Psoas muscle (tissue), 8 donors: ENCODE results near the gene CSTB. TPM values are rescaled to one million over a fixed set of nuclear protein-coding genes. Genes with fewer than 3 reads are reported as not detected.

Experiments used
- ATAC-seq, 4 donors: fragments of 200-7000 bp; cut with Tn5 transposase; one replicate each; pipeline ENCODE4 v1.9.1; 2020; ENCODE audit warnings: moderate library complexity in 3 of 4, mild to moderate bottlenecking in 2 of 4
- DNase-seq, 2 donors: peaks; one replicate each; pipeline ENCODE4 v3.0.0-alpha.2; 2020
- H3K27ac ChIP-seq: fragments of 200-600 bp; one replicate; pipeline ENCODE4 v1.8.0; 2022
- H3K27me3 ChIP-seq, 3 donors: fragments of 200-600 bp in 1 of 3; one replicate each; pipeline versions ENCODE4 v1.6.1 to v1.8.0; 2013 to 2022; ENCODE audit warnings: low read length in 2 of 3, mild to moderate bottlenecking in 2 of 3, moderate library complexity in 1 of 3; ENCODE audit not compliant: insufficient read depth in 3 of 3
- H3K36me3 ChIP-seq, 2 donors: fragments of 200-600 bp in 1 of 2; one replicate each; pipeline versions ENCODE4 v1.6.1 to v1.8.0; 2013 to 2022; ENCODE audit warnings: low read depth in 1 of 2, mild to moderate bottlenecking in 1 of 2, moderate library complexity in 1 of 2; ENCODE audit not compliant: insufficient read depth in 1 of 2
- H3K4me1 ChIP-seq: fragments of 200-600 bp; one replicate; pipeline ENCODE4 v1.8.0; 2022
- H3K4me3 ChIP-seq: fragments of 200-600 bp; one replicate; pipeline ENCODE4 v1.8.0; 2022; ENCODE audit warnings: mild to moderate bottlenecking
- H3K9me3 ChIP-seq: fragments of 200-600 bp; one replicate; pipeline ENCODE4 v1.8.0; 2022
- CTCF ChIP-seq: fragments of 200-600 bp; IDR thresholded peaks from one replicate; pipeline ENCODE4 v1.8.0; 2022; ENCODE audit warnings: antibody characterized with exemption
- WGBS, 3 donors: extraction: QIAGEN DNeasy Blood & Tissue Kit; methylation state at CpG; one replicate each; pipeline versions ENCODE4 v1.1.6 to v1.1.7; 2013; 5-methylcytosine and 5-hydroxymethylcytosine counted together
- intact Hi-C, 2 donors: fragments of 100-400 bp; cut with DNase I; formaldehyde crosslinking; loops; one replicate each; pipeline versions ENCODE4 v1.11.0 to v1.14.2; 2022
- polyA plus RNA-seq, 3 donors: library from polyadenylated mRNA; stranded (reverse); fragments of 200-250 nt; gene quantifications; one replicate each; pipeline ENCODE4 v1.2.3, GENCODE V29; 2013
- total RNA-seq, 4 donors: library from RNA; stranded (reverse); fragmentation: NEBNext Ultra II Directional in 2 of 4; extraction: Animal tissue kit (Norgen Biotek cat#: 25700) in 2 of 4; gene quantifications; one replicate each; pipeline versions ENCODE4 v1.2.1 to v1.2.4, GENCODE V29; 2021 to 2023
- donor health status: healthy with polysubstance abuse.
- donor health status: DM: no; HTN: no; CAD: no; lungs with moderate emphysema.
- donor health status: Bipolar disorder and iron deficiency.
- donor health status: healthy.
- donor health status: DM: yes; HTN: yes; CAD: no.
- donor health status: DM: no; HTN: no; CAD: no.
- donor health status: DM: no; HTN: no; CAD: no.
- donor health status: DM: yes; HTN: yes; CAD: no.

CSTB gene
- total and polyA plus RNA-seq, 7 donors, result 16.0 to 35.2 (median 21.3) TPM

GRCh38 chr21:43794311-43794710 is 18.2 kb upstream of the CSTB start:
- H3K4me1 ChIP-seq, result peaks cover 11% of the 10 kb centered on the region
- DNase-seq (no peak), ATAC-seq (no peak)
- H3K36me3 ChIP-seq, result peaks cover 10 to 88% of the 10 kb centered on the region in 2 donors
- H3K27me3 ChIP-seq, result no peaks in the 10 kb centered on the region
- intact Hi-C loops, result no loop called here
- no peaks in the 10 kb centered on the region for H3K9me3 ChIP-seq
- no peak overlapping the region for H3K4me3 ChIP-seq
- H3K27ac ChIP-seq, result no peak overlapping the region
- 85 to 93% (median 86%) methylated on average over 12 of the region's 12 CpGs for WGBS, 3 donors
- TF ChIP-seq CTCF, result no peak

GRCh38 chr21:43793243-43793642 is 17.1 kb upstream of the CSTB start:
- ATAC-seq (no peak), DNase-seq (no peak)
- 92 to 96% (median 93%) methylated on average over 16 of the region's 16 CpGs for WGBS, 3 donors
- TF ChIP-seq CTCF, result no peak
- Histone ChIP-seq H3K36me3 (peaks cover 5 to 77% of the 10 kb centered on the region in 2 donors), H3K4me3 (no peak overlapping the region), H3K27me3 (no peaks in the 10 kb centered on the region), H3K4me1 (peaks cover 11% of the 10 kb centered on the region), H3K27ac (no peak overlapping the region), H3K9me3 (no peaks in the 10 kb centered on the region)
- intact Hi-C loops, result no loop called here

- Histone ChIP-seq H3K27ac (no peak overlapping the region), H3K4me3 (no peak overlapping the region), H3K4me1 (peaks cover 11% of the 10 kb centered on the region), H3K36me3 (peaks cover under 1 to 69% of the 10 kb centered on the region in 2 donors), H3K27me3 (no peaks in the 10 kb centered on the region), H3K9me3 (no peaks in the 10 kb centered on the region)
- no peak for TF ChIP-seq CTCF
- ATAC-seq, result no peak
- intact Hi-C loops, result no loop called here
- WGBS, 3 donors, result 91 to 94% (median 91%) methylated on average over 8 of the region's 8 CpGs
- no peak for DNase-seq
These were observed 16.3 kb upstream of the CSTB start for GRCh38 chr21:43792406-43792805.

GRCh38 chr21:43790010-43790524 is 14.0 kb upstream of the CSTB start:
- ATAC-seq, result no peak
- DNase-seq, result no peak
- no peaks in the 10 kb centered on the region for H3K27me3 ChIP-seq
- H3K9me3 ChIP-seq, result no peaks in the 10 kb centered on the region
- TF ChIP-seq CTCF, result no peak
- H3K4me3 ChIP-seq, result peak overlapping the region; percentile 89
- H3K36me3 ChIP-seq, result peaks cover 0 to 45% of the 10 kb centered on the region in 2 donors
- intact Hi-C loops, result no loop called here
- H3K4me1 ChIP-seq, result peaks cover 11% of the 10 kb centered on the region
- 6 to 9% (median 7%) methylated on average over 13 of the region's 13 CpGs for WGBS, 3 donors
- H3K27ac ChIP-seq, result peak overlapping the region; percentile 87
